LNCAP (cell line): ENCODE measurements around the gene MED8.

Experiments
- CTCF ChIP-seq: fragments of 450-650 bp; IDR thresholded peaks from 2 replicates; pipeline ENCODE4 v1.5.1; 2017; ENCODE audit warnings: mild to moderate bottlenecking

Gene MED8

GRCh38 chr1:43388613-43389012 is 987 bp downstream of the MED8 start:
- TF ChIP-seq CTCF = no peak

GRCh38 chr1:43387976-43388599 is 1.5 kb downstream of the MED8 start:
- TF ChIP-seq CTCF = no peak

GRCh38 chr1:43386676-43387075 is 2.9 kb downstream of the MED8 start:
- TF ChIP-seq CTCF = no peak

GRCh38 chr1:43383449-43383848 is 6.2 kb downstream of the MED8 start:
- no peak for TF ChIP-seq CTCF

GRCh38 chr1:43382027-43382779 is 7.4 kb downstream of the MED8 start:
- no peak for TF ChIP-seq CTCF

GRCh38 chr1:43381612-43382011 is 8.0 kb downstream of the MED8 start:
- no peak for TF ChIP-seq CTCF

- TF ChIP-seq CTCF = no peak
These were observed 10.1 kb downstream of the MED8 start for GRCh38 chr1:43379476-43379875.
